ENCODE measurements around the gene CFAP20DC.
A peak's percentile ranks its signal among the peaks of the same experiment; 100 is the strongest.
"Not testable (repeated sequence)": the region's sequence is repeated elsewhere in the genome, so short reads cannot be mapped to it uniquely, and the experiment has no call there.

The CFAP20DC gene

GRCh38 chr3:58962040-58962651, 87.7 kb downstream of the CFAP20DC start:
- no peak for DNase-seq

- no peak for DNase-seq
These were observed 94.5 kb downstream of the CFAP20DC start for GRCh38 chr3:58955308-58955707.

GRCh38 chr3:58953288-58953687, 96.5 kb downstream of the CFAP20DC start:
- DNase-seq, result no peak

- no peak for DNase-seq
These were observed 97.5 kb downstream of the CFAP20DC start for GRCh38 chr3:58952128-58952917.

GRCh38 chr3:58948018-58948417, 101.8 kb downstream of the CFAP20DC start:
- no peak for DNase-seq

- no peak for DNase-seq
These were observed 103.0 kb downstream of the CFAP20DC start for GRCh38 chr3:58946875-58947274.

GRCh38 chr3:58938057-58938456, 111.8 kb downstream of the CFAP20DC start:
- no peak for DNase-seq

GRCh38 chr3:58924578-58924977, 125.2 kb downstream of the CFAP20DC start:
- no peak for DNase-seq

- no peak for DNase-seq
These were observed 149.4 kb downstream of the CFAP20DC start for GRCh38 chr3:58900386-58900785.

- no peak for DNase-seq
These were observed 149.9 kb downstream of the CFAP20DC start for GRCh38 chr3:58899953-58900298.

- peak in 2 of 5 experiments; percentile 1 to 65 for DNase-seq
These were observed 150.5 kb downstream of the CFAP20DC start for GRCh38 chr3:58899159-58899952.

GRCh38 chr3:58898513-58898912, 151.3 kb downstream of the CFAP20DC start:
- DNase-seq, result peak in 1 of 5 experiments; percentile 62

- DNase-seq, result no peak
These were observed 152.2 kb downstream of the CFAP20DC start for GRCh38 chr3:58897646-58898045.

- DNase-seq, result not testable (repeated sequence)
These were observed 154.1 kb downstream of the CFAP20DC start for GRCh38 chr3:58895678-58896077.

- not testable (repeated sequence) for DNase-seq
These were observed 157.3 kb downstream of the CFAP20DC start for GRCh38 chr3:58892526-58892925.

- no peak for DNase-seq
These were observed 161.7 kb downstream of the CFAP20DC start for GRCh38 chr3:58888087-58888486.

- DNase-seq, result no peak
These were observed 165.4 kb downstream of the CFAP20DC start for GRCh38 chr3:58884453-58884852.

GRCh38 chr3:58880182-58880581, 169.6 kb downstream of the CFAP20DC start:
- DNase-seq, result peak in 1 of 5 experiments; percentile 37

- DNase-seq, result peak in 1 of 5 experiments; percentile 72
These were observed 175.0 kb downstream of the CFAP20DC start for GRCh38 chr3:58874795-58875194.

GRCh38 chr3:58874248-58874741, 175.5 kb downstream of the CFAP20DC start:
- peak in 1 of 5 experiments; percentile 69 for DNase-seq

GRCh38 chr3:58868097-58868779, 181.6 kb downstream of the CFAP20DC start:
- DNase-seq, result no peak

- no peak for DNase-seq
These were observed 182.2 kb downstream of the CFAP20DC start for GRCh38 chr3:58867621-58868020.

GRCh38 chr3:58866079-58866478, 183.7 kb downstream of the CFAP20DC start:
- DNase-seq, result no peak
